A673 (cell line): ENCODE measurements around the gene MRTFA. TPM values are rescaled to one million over a fixed set of nuclear protein-coding genes. Genes with fewer than 3 reads are reported as not detected.
A peak's percentile ranks its signal among the peaks of the same experiment; 100 is the strongest.

Experiments used
- BruUV-seq: library from RNA; stranded (reverse); fragments of 400-500 nt; replicated peaks from 2 replicates; lab custom pipeline; 2021; lab: Mats Ljungman, UMichigan
- CTCF ChIA-PET: fragments of 300-600 bp; sonication (Branson Sonifier 250); formaldehyde crosslinking; loops from one replicate; lab custom pipeline; 2022; ENCODE audit warnings: antibody characterized with exemption; lab: Charles Lee
- POLR2A ChIA-PET: fragments of 300-600 bp; sonication (Branson Sonifier 250); formaldehyde crosslinking; loops from one replicate; lab custom pipeline; 2022; ENCODE audit warnings: antibody characterized with exemption; ENCODE audit not compliant: low non-redundant PET; lab: Charles Lee
- DNase-seq: peaks from one replicate; pipeline ENCODE4 v3.0.0-alpha.2; 2015; ENCODE audit warnings: low spot score
- H3K27ac ChIP-seq: fragments of 200-600 bp; sonication (generic); 2 replicates; pipeline ENCODE4 v1.5.1; 2016; ENCODE audit warnings: mixed run types, low read depth, mild to moderate bottlenecking, mixed read lengths, antibody characterized with exemption, low read length; ENCODE audit not compliant: poor library complexity, severe bottlenecking
- H3K27me3 ChIP-seq: fragments of 200-600 bp; sonication (generic); replicated peaks from 2 replicates; pipeline ENCODE4 v1.6.1; 2017; ENCODE audit warnings: mixed run types, low read depth, mild to moderate bottlenecking, mixed read lengths, antibody characterized with exemption, low read length; ENCODE audit not compliant: insufficient read depth, poor library complexity
- H3K36me3 ChIP-seq: fragments of 200-600 bp; sonication (generic); 2 replicates; pipeline ENCODE4 v1.6.1; 2016; ENCODE audit warnings: mixed run types, mild to moderate bottlenecking, mixed read lengths, antibody characterized with exemption, low read length; ENCODE audit not compliant: insufficient read depth, poor library complexity, severe bottlenecking
- H3K4me1 ChIP-seq: fragments of 200-600 bp; sonication (generic); 2 replicates; pipeline ENCODE4 v1.6.1; 2017; ENCODE audit warnings: mixed run types, mild to moderate bottlenecking, mixed read lengths, antibody characterized with exemption, low read length; ENCODE audit not compliant: insufficient read depth, poor library complexity, severe bottlenecking
- H3K4me3 ChIP-seq: fragments of 200-600 bp; sonication (generic); 2 replicates; pipeline ENCODE4 v1.5.1; 2016; ENCODE audit warnings: low read depth, mixed run types, mild to moderate bottlenecking, mixed read lengths, low read length; ENCODE audit not compliant: poor library complexity, severe bottlenecking
- H3K9me3 ChIP-seq: fragments of 200-600 bp; sonication (generic); 2 replicates; pipeline ENCODE4 v1.6.1; 2016; ENCODE audit warnings: mixed run types, low read depth, mild to moderate bottlenecking, mixed read lengths, antibody characterized with exemption, low read length; ENCODE audit not compliant: poor library complexity, severe bottlenecking
- EZH2 ChIP-seq: fragments of 200-600 bp; sonication (generic); IDR thresholded peaks from 2 replicates; pipeline ENCODE4 v1.6.1; 2017; ENCODE audit warnings: borderline replicate concordance, low read depth, mild to moderate bottlenecking, mixed read lengths, antibody characterized with exemption, low read length; ENCODE audit not compliant: poor library complexity, severe bottlenecking
- intact Hi-C: fragments of 100-400 bp; cut with micrococcal nuclease; formaldehyde crosslinking; loops from one replicate; pipeline ENCODE4 v1.10.0; 2022; ENCODE audit not compliant: unreplicated experiment
- total RNA-seq: library from RNA; stranded (reverse); gene quantifications from 2 replicates; pipeline ENCODE4 v1.2.3, GENCODE V29; 2021
- TF ChIP-seq, protein P1 (sequence below): fragments of 300-800, 200-600 bp; sonication (generic); conservative IDR thresholded peaks from 2 replicates; pipeline ENCODE4 v1.5.1; 2017; ENCODE audit warnings: low read depth, mild to moderate bottlenecking, antibody characterized with exemption, low read length, moderate library complexity, mixed read lengths

Gene MRTFA
- total RNA-seq, 1 experiment from 2014 or later = 35.8 TPM

DNA sequence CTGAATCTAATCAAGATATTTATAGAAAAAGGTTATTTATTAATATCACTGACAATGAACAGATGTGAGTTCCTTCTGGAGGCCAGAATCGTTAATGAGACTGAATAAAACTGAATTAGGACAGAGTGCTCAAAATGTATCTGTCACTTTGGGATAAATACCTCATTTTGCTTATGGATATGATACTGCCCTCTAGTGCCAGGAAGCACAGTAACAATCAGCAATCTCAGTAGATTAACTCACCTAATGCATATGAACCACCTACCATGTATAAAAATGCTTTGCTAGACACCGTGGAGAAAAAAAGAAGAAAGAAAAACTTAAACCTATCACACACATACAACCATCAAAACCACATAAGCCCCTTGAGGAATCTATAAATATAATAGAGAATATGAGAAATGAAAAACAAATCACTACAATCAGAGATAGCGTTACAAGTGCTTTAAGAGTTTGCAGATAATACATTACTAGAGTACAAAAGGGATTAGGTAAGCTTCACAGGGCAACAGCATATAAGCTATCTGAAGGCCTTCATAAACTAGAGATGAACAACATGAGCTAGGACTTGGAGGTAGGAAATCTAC is 148.8 kb downstream of the MRTFA start:
- H3K27me3 ChIP-seq = no peaks in the 10 kb centered on the region
- CTCF ChIA-PET = interaction anchor here (0.7 to 1.2 kb wide), 2 partner anchors 46 to 51 kb away, joined by 3 to 4 read pairs; no protein-coding TSS in a partner anchor
- TF ChIP-seq EZH2 = no peak
- TF ChIP-seq, protein P1, sequence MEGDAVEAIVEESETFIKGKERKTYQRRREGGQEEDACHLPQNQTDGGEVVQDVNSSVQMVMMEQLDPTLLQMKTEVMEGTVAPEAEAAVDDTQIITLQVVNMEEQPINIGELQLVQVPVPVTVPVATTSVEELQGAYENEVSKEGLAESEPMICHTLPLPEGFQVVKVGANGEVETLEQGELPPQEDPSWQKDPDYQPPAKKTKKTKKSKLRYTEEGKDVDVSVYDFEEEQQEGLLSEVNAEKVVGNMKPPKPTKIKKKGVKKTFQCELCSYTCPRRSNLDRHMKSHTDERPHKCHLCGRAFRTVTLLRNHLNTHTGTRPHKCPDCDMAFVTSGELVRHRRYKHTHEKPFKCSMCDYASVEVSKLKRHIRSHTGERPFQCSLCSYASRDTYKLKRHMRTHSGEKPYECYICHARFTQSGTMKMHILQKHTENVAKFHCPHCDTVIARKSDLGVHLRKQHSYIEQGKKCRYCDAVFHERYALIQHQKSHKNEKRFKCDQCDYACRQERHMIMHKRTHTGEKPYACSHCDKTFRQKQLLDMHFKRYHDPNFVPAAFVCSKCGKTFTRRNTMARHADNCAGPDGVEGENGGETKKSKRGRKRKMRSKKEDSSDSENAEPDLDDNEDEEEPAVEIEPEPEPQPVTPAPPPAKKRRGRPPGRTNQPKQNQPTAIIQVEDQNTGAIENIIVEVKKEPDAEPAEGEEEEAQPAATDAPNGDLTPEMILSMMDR = peak; percentile 94
- intact Hi-C loops = loop anchor here (5.0 kb wide), 1 partner anchor 50 kb away; no protein-coding TSS in a partner anchor
- POLR2A ChIA-PET = no interaction called here
- DNase-seq = peak; percentile 62
- H3K4me1 ChIP-seq = peaks cover 43% of the 10 kb centered on the region
- H3K4me3 ChIP-seq = no peak overlapping the region
- no peaks in the 10 kb centered on the region for H3K36me3 ChIP-seq
- H3K9me3 ChIP-seq = no peaks in the 10 kb centered on the region
- BruUV-seq = no TSS peak
- H3K27ac ChIP-seq = peak overlapping the region; percentile 85

DNA sequence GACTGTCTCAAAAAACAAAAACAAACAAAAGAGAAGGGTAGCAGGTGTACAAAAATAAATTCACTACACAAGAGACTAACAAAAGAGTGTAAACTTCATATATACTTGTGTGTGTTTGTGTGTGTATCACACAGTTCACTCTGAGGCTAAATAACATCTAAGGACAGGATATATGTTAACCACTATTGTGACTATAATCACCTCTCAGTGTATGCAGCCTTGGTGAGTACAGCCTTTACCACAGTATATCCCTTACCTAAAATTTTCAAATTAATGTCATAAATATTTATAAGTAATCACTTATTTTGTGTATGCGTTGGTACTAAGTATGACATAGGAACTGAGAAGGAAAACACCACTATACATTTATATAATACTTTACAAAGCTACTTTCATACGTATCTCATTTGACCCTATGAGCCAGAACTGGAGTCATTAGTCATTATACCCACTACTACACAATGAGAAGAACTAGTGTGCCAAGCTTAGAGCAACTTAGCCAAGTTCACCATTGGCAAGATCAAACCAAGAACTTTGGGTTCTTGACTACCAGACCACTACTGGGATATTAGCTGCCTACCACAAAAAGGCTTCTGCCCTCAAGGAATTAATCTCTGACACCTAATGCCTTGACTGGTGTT is 149.4 kb downstream of the MRTFA start:
- no peaks in the 10 kb centered on the region for H3K27me3 ChIP-seq
- peak overlapping the region; percentile 85 for H3K27ac ChIP-seq
- TF ChIP-seq, protein P1 = no peak
- no peak for TF ChIP-seq EZH2
- H3K9me3 ChIP-seq = no peaks in the 10 kb centered on the region
- H3K36me3 ChIP-seq = no peaks in the 10 kb centered on the region
- H3K4me1 ChIP-seq = peaks cover 45% of the 10 kb centered on the region
- ChIA-PET CTCF (interaction anchor here (1.0 kb wide), 1 partner anchor 50 kb away, joined by 5 read pairs; no protein-coding TSS in a partner anchor), POLR2A (no interaction called here)
- H3K4me3 ChIP-seq = no peak overlapping the region
- no TSS peak for BruUV-seq
- intact Hi-C loops = loop anchor here (5.0 kb wide), 1 partner anchor 50 kb away; no protein-coding TSS in a partner anchor
- no peak for DNase-seq

DNA sequence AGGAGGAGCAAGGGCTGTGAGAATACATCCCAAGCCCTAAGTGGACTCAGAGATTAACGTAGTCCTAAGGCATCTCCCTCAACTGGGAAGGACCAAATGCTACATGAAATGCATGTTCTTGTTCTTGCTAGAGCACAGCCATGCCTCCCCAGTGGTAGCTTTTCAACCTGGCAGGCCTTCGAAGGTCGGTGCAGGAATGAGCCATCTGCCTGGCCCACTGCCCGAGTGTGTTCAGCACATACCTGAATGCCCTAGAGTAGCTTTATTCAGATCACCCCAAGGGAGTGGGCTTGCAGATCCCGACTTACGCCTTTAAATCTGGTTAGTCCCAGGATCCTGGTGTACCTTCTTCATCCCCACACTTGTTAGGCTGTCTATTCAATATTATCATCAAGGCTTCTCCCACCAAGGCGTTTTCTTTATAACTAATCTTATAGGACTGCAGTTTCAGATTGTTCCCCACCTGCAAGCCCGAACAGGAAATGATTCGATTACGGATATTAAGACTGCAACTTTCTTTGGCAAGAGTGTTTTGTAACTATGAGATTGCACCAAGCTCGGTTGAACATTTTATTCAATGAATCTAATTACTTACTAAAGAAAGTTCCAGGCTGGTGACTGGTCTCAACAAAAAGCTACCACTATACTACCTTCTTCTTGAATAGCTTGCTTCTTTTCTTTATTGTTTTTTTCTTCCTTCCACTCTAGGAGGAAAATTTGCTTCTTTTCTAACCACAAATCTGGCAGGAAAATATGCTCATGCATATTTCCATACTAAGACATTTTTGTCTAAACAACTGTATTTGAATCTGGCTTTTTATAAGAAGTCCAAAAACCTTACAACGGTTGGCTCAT is 150.5 kb downstream of the MRTFA start:
- BruUV-seq = no TSS peak
- Histone ChIP-seq H3K36me3 (no peaks in the 10 kb centered on the region), H3K4me1 (peaks cover 46% of the 10 kb centered on the region), H3K4me3 (no peak overlapping the region), H3K9me3 (no peaks in the 10 kb centered on the region), H3K27me3 (no peaks in the 10 kb centered on the region), H3K27ac (peak overlapping the region; percentile 85)
- DNase-seq = peak; percentile 57
- CTCF ChIA-PET = interaction anchor here (0.6 to 1.4 kb wide), 3 partner anchors 41 to 171 kb away, joined by 4 to 5 read pairs (median 5); no protein-coding TSS in a partner anchor
- POLR2A ChIA-PET = no interaction called here
- intact Hi-C loops = loop anchor here (5.0 kb wide), 1 partner anchor 49 kb away; no protein-coding TSS in a partner anchor
- TF ChIP-seq, protein P1 = no peak
- no peak for TF ChIP-seq EZH2
